Activated CD4-positive, alpha-beta T cell treated with anti-CD3 and anti-CD28 coated beads, Interleukin-2, Interleukin-4, amounts not matched to agents 100 ng/mL and 50 ng/mL, durations not matched to agents 16 hours and 8 hours (primary cell): ENCODE results near the gene SNRPD3.
"Not testable (repeated sequence)": the region's sequence is repeated elsewhere in the genome, so short reads cannot be mapped to it uniquely, and the experiment has no call there.

Source experiments
- DNase-seq: peaks from one replicate; pipeline ENCODE4 v3.0.0-alpha.2; 2020; ENCODE audit warnings: low spot score

SNRPD3 gene

GRCh38 chr22:24532075-24532474 is 23.7 kb upstream of the SNRPD3 start:
- no peak for DNase-seq

GRCh38 chr22:24535348-24535747 is 20.5 kb upstream of the SNRPD3 start:
- DNase-seq: no peak

- no peak for DNase-seq
Measured at GRCh38 chr22:24536089-24536488, 19.7 kb upstream of the SNRPD3 start.

GRCh38 chr22:24540470-24540869 is 15.3 kb upstream of the SNRPD3 start:
- DNase-seq: no peak

GRCh38 chr22:24541681-24542515 is 13.9 kb upstream of the SNRPD3 start:
- no peak for DNase-seq

- no peak for DNase-seq
Measured at GRCh38 chr22:24542641-24543040, 13.2 kb upstream of the SNRPD3 start.

- no peak for DNase-seq
Measured at GRCh38 chr22:24543185-24543601, 12.6 kb upstream of the SNRPD3 start.

GRCh38 chr22:24543679-24544243 is 12.0 kb upstream of the SNRPD3 start:
- no peak for DNase-seq

GRCh38 chr22:24548812-24549211 is 7.0 kb upstream of the SNRPD3 start:
- no peak for DNase-seq

GRCh38 chr22:24550028-24550901 is 5.5 kb upstream of the SNRPD3 start:
- DNase-seq: no peak

GRCh38 chr22:24550902-24551435 is 4.8 kb upstream of the SNRPD3 start:
- DNase-seq: no peak

GRCh38 chr22:24552503-24553286 is 3.1 kb upstream of the SNRPD3 start:
- DNase-seq: not testable (repeated sequence)

- no peak for DNase-seq
Measured at GRCh38 chr22:24553597-24554312, 2.0 kb upstream of the SNRPD3 start.

- DNase-seq: peak; percentile 25
Measured at GRCh38 chr22:24554313-24555164, 1.3 kb upstream of the SNRPD3 start, which contains the start of gene GUCD1. GUCD1 (minus strand) TSS chr22:24555138; CDS start chr22:24554991, 147 bp downstream.

GRCh38 chr22:24559471-24559870 is 3.7 kb downstream of the SNRPD3 start:
- no peak for DNase-seq

GRCh38 chr22:24563246-24563645 is 7.4 kb downstream of the SNRPD3 start:
- DNase-seq: no peak

GRCh38 chr22:24564376-24565058 is 8.7 kb downstream of the SNRPD3 start:
- no peak for DNase-seq

GRCh38 chr22:24565077-24565476 is 9.3 kb downstream of the SNRPD3 start:
- DNase-seq: no peak

- no peak for DNase-seq
Measured at GRCh38 chr22:24566899-24567511, 11.2 kb downstream of the SNRPD3 start.
